A204.1 (cell line): ENCODE measurements around the gene DENND4B.
A peak's percentile ranks its signal among the peaks of the same experiment; 100 is the strongest.

Experiments used
- FAIRE-seq: peaks from 2 replicates; lab custom pipeline; 2012; peaks lifted over from hg19 to GRCh38; lab: Jason Lieb, UNC

Gene DENND4B

GRCh38 chr1:153970346-153970745, 23.8 kb upstream of the DENND4B start:
- FAIRE-seq = no peak

- FAIRE-seq = no peak
Measured at GRCh38 chr1:153968972-153969371, 22.5 kb upstream of the DENND4B start.

- no peak for FAIRE-seq
Measured at GRCh38 chr1:153968408-153968807, 21.9 kb upstream of the DENND4B start.

- no peak for FAIRE-seq
Measured at GRCh38 chr1:153968000-153968363, 21.5 kb upstream of the DENND4B start.

- peak; percentile 92 for FAIRE-seq
Measured at GRCh38 chr1:153967107-153967999, 20.8 kb upstream of the DENND4B start, which contains the start of gene CREB3L4. Gene CREB3L4, plus strand, starts transcription at chr1:153967902. Its CDS starts 624 bp downstream, at chr1:153968526.

GRCh38 chr1:153963850-153964331, 17.4 kb upstream of the DENND4B start:
- FAIRE-seq = no peak

GRCh38 chr1:153963030-153963849, 16.7 kb upstream of the DENND4B start, which contains the start of gene SLC39A1:
Gene SLC39A1, minus strand, starts transcription at chr1:153963537. Its CDS starts 822 bp downstream, at chr1:153962715.
- FAIRE-seq = peak; percentile 51

GRCh38 chr1:153962088-153963029, 15.8 kb upstream of the DENND4B start:
- no peak for FAIRE-seq

- FAIRE-seq = no peak
Measured at GRCh38 chr1:153961421-153961820, 14.9 kb upstream of the DENND4B start.

GRCh38 chr1:153960206-153960605, 13.7 kb upstream of the DENND4B start:
- no peak for FAIRE-seq

GRCh38 chr1:153959454-153959853, 12.9 kb upstream of the DENND4B start:
- no peak for FAIRE-seq

- no peak for FAIRE-seq
Measured at GRCh38 chr1:153958961-153959260, 12.4 kb upstream of the DENND4B start.

GRCh38 chr1:153958111-153958960, 11.8 kb upstream of the DENND4B start, which contains the start of gene CRTC2:
Gene CRTC2, minus strand, starts transcription at chr1:153958612. Its CDS starts 115 bp downstream, at chr1:153958497.
- FAIRE-seq = peak; percentile 90

- no peak for FAIRE-seq
Measured at GRCh38 chr1:153957744-153958110, 11.2 kb upstream of the DENND4B start.

- no peak for FAIRE-seq
Measured at GRCh38 chr1:153956997-153957715, 10.6 kb upstream of the DENND4B start.

GRCh38 chr1:153954826-153955225, 8.3 kb upstream of the DENND4B start:
- no peak for FAIRE-seq

GRCh38 chr1:153953859-153954365, 7.4 kb upstream of the DENND4B start:
- FAIRE-seq = no peak

- no peak for FAIRE-seq
Measured at GRCh38 chr1:153951801-153952200, 5.3 kb upstream of the DENND4B start.

GRCh38 chr1:153951183-153951582, 4.7 kb upstream of the DENND4B start:
- FAIRE-seq = no peak
